ENCODE data around the gene SCN4A.
"Not testable (repeated sequence)": the region's sequence is repeated elsewhere in the genome, so short reads cannot be mapped to it uniquely, and the experiment has no call there.

Gene SCN4A

DNA sequence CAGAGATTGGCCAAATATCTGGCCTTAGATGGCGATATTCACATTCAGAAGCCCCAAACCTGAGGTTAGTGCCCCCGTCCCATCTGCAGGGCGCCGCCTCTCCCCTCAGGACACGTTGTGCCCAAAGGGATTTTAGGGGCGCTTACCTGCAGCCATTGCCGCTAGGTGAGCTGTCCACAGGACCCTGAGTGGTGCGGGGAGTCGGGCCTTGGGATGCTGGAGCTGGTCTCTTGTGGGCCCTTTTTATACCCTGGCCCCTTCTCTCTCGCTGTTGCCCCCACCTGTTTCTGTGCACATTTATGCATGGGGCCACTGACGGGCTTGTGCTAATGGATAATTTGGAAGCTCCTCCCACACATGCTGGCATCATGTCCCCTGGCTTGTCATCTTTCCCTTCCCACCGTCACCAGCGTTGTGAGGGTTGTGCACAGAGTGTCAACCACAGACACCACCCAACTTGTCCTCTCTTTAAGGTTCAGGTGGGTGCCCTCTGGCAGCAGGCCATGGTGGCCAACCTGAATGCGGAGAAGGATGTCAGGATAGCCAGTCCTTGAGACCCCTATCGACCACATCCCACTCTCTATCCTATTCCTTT, 61.6 kb downstream of the SCN4A start, which contains the start of gene CSHL1:
TSS of gene CSHL1 (minus strand) at position 218 of the 595 bp plus-strand sequence. CDS start at position 156, 62 bp downstream.
- DNase-seq, result no peak

DNA sequence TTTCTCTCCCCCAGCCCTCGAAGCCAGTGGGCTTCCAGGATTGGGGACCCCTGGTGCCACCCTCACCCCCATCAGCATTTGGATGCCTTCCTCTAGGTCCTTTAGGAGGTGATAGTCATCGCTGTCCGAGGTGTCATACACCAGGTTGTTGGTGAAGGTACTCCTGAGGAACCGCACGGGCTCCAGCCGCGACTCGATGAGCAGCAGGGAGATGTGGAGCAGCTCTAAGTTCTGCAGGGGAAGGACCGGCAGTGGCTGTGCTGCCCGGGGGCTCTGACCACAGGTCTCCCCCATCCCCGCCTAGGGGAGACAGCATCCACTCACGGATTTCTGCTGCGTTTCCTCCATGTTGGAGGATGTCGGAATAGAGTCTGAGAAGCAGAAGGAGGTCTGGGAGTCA, 62.6 kb downstream of the SCN4A start:
- no peak for DNase-seq

DNA sequence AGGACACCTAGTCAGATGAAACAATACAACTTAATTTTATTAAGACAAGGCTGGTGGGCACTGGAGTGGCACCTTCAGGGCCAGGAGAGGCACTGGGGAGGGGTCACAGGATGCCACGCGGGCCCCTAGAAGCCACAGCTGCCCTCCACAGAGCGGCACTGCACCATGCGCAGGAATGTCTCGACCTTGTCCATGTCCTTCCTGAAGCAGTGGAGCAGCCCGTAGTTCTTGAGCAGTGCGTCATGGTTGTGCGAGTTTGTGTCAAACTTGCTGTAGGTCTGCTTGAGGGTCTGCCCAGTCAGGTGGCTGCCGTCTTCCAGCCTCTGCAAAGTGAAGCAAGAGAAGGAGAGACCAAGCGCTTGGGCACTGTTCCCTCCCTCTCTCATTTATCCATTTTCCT, 63.1 kb downstream of the SCN4A start:
- not testable (repeated sequence) for DNase-seq

DNA sequence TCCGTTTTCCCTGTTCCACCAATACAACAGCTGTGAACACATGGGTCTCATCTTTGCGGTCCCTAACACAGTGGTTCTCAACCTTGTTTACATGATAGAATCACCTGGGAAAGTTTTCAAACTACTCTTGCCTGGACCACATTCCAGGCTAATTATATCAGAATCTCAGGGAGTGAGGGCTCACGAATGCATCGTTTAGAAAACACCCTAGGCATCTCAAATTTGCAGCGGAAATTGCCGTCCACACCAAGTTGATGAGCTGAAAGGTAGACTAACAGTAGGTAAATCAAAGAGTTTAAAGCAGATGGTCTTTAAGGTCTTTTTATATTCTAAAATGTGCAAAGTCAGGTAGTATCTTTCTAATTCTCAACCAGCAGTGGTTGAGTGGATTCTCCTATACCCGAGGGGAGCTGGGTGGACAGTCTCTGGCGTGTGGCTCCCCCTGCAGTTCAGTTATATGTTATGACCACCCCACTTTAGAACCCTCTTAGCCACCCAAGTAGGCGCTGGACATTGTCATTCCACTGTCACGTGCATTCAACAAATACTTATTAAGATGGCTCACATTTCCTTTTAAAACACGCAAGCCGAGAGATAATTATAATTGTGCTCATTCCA, 65.4 kb downstream of the SCN4A start:
- peak in 3 of 4 experiments; percentile 20 to 30 (median 25) for DNase-seq

DNA sequence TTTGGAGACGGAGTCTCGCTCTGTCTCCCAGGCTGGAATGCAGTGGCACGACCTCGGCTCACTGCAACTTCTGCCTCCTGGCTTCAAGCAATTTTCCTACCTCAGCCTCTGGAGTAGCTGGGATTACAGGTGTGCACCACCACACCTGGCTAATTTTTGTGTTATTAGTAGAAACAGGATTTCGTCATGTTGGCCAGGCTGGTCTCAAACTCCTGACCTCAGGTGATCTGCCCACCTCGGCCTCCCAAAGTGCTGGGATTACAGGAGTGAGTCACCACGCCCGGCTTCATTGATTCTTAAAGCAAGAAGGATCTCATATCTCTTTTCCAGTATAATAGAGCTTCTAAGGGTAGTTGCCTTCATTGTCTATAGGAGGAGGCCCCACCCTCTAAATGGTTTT, 67.9 kb downstream of the SCN4A start:
- DNase-seq, result not testable (repeated sequence)

DNA sequence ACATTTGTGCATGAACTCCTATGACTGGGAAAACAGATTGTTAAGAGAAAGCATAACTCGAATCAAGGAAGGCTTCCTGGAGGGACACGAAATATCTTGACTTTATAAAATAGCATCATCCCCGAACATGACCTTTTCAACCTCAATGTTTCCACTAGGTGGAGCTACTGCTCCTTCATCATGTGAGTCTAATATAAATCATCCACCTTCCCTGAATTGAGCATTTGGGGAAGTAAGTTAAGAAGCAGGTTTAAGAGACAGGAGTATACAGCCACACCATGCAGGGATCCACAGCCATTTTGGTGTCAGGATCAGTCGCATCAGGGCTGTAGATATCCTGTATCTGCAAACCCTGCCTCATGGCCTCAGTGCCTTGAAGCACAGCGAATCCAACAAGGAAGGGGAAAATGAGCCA, 68.9 kb downstream of the SCN4A start:
- peak in 2 of 4 experiments; percentile 12 to 26 for DNase-seq

DNA sequence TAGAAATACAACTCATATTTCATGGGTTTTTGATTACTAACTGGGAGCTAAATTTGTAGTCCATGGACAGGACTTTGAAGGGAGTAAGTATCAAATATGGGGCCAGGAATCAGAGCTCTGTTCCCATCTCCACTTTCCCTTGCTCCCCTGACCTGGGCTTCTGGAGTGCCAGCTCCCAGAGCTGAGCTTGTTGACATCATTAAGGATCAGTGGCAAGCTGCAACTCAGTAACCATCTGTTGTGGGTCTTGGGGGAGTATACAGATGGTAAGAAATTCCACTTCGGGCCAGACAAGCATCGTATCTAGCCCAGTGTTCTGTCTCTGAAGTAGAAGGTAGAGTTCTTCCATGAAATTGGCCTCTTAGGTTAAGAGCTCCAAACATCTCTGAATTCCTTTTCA, 70.7 kb downstream of the SCN4A start:
- DNase-seq, result not testable (repeated sequence)

DNA sequence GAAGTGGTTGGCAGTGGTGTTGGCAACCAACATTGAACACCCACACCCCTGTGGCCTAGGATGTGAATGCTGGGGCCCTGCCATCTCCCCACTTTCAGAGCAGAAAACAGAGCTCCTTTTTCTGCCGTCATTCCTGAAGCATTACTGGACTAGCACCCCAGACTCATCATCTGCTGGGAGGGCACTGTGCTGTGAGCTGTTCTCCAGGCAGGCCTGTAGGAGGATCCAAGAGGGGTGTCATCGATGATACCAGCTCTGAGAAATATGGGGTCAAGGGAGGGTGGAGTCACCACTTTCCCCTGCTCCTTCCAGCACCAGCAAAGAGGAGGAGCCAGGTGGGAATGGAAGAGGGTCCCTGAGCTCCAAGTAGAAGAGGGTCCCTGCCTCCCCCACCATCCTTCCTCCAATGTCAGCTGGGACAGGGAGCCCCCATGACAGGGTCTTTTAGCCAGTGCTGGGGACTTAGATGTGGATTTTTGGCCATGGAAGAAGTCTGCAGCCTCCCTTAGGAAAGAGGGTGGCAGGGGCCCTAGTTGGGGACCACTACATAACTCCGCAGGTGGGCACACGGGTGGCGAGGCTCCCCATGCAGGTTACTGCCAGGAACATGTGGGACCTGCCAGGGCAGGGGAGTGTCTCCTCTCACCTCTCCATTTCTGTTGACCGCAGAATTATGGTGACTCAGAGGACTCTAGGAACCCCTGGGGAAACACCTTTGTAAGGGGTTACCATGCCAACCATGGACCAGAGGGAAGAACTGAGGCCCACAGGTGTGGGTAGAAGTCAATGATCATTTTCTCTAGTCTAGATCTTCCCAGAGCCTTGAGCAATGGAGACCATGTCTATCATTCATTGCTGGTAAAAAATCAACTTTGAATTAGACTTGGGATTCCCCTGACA, 73.6 kb downstream of the SCN4A start:
- DNase-seq, result not testable (repeated sequence)

DNA sequence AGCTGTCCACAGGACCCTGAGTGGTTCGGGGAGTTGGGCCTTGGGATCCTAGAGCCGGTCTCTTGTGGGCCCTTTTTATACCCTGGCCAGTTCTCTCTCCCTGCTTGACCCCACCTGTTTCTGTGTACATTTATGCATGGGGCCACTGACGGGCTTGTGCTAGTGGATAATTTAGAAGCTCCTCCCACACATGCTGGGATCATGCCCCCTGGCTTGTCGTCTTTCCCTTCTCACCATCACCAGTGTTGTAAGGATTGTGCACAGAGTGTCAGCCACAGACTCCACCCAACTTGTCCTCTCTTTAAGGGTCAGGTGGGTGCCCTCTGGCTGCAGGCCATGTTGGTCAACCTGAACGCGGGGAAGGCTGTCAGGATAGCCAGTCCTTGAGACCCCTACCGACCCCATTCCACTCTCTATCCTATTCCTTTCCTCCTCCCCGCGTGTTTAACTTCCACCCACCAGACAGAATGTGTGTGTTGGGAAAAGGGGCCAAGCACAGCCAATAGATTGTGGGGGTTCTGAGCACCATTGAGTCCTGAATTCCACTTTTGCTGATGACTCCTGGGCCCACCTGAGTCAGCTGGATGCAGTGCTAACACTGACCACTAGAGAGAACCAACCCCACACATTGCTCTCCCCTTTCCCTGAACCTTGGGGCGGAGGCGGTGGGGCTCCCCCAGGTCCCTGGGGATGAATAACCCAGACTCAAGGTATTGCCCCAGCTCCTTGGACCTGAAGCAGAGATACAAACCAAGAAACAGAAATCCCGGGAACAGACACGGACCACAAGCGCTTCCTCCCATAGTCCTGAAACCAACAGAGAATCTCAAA, 76.0 kb downstream of the SCN4A start, which contains the start of gene CSH1:
TSS of gene CSH1 (minus strand) at position 51 of the 831 bp plus-strand sequence. CDS start 63 bp downstream, outside the sequence.
- DNase-seq, result not testable (repeated sequence)

DNA sequence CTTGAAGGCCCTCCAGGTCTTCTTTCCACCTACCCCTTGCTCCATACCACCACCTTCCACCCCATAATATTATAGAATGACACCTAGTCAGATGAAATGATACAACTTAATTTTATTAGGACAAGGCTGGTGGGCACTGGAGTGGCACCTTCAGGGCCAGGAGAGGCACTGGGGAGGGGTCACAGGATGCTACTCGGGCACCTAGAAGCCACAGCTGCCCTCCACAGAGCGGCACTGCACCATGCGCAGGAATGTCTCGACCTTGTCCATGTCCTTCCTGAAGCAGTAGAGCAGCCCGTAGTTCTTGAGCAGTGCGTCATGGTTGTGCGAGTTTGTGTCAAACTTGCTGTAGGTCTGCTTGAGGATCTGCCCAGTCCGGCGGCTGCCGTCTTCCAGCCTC, 77.9 kb downstream of the SCN4A start:
- DNase-seq, result not testable (repeated sequence)

DNA sequence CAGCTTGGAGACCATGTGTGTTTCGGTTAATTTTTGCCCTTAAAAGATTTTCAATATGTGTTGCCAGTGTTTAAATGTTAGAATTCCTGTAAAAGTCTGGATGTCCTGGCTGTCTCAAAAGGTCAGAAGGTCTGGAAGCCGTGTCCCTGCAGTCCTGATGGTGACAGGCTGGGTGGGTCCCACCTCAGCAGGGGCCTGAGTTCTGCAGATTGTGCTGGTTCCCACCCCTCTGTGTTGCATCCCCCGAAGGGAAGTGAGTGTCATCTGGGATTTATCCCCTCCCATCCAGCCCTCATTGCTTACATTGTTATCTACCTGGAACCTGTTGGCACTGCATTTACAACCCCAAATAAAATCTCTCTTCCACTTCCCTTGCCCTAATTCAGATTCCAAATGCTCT, 78.7 kb downstream of the SCN4A start:
- not testable (repeated sequence) for DNase-seq

DNA sequence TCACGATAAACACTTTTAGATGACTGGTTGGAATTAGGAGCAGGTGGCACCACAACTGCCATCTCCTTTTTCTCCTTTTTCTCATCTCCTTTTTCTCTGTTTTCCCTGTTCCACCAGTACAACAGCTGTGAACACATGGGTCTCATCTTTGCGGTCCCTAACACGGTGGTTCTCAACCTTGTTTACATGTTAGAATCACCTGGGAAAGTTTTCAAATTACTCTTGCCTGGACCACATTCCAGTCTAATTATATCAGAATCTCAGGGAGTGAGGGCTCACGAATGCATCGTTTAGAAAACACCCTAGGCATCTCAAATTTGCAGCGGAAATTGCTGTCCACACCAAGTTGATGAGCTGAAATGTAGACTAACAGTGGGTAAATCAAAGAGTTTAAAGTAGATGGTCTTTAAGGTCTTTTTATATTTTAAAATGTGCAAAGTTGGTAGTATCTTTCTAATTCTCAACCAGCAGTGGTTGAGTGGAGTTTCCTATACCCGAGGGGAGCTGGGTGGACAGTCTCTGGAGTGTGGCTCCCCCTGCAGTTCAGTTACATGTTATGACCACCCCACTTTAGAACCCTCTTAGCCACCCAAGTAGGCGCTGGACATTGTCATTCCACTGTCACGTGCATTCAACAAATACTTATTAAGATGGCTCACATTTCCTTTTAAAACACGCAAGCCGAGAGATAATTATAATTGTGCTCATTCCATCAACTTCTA, 80.2 kb downstream of the SCN4A start:
- peak in 1 of 4 experiments; percentile 13 for DNase-seq

DNA sequence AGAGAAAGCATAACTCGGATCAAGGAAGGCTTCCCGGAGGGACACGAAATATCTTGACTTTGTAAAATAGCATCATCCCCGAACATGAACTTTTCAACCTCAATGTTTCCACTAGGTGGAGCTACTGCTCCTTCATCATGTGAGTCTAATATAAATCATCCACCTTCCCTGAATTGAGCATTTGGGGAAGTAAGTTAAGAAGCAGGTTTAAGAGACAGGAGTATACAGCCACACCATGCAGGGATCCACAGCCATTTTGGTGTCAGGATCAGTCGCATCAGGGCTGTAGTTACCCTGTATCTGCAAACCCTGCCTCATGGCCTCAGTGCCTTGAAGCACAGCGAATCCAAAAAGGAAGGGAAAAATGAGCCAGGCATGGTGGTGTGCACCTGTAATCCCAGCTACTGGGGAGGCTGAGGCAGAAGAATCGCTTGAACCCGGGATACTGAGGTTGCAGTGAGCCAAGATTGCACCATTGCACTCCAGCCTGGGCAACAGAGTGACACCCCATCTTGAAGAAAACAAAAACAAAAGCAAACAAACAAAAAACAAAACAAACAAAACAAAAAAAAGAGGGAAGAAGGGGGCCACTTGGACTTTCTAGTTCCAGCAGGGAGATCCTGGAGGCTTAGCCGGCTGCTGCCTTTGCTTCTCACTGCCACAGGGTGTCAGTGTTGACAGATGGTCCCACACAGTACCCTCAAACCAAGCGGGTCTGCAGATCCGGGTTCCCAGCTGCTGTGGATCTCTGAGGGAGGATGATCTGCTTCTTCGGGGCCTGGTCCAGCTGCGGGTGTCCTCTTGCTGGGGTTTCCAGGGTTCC, 83.5 kb downstream of the SCN4A start:
- DNase-seq, result peak; percentile 26 to 53 (median 48)

All from suppressor macrophage (primary cell).